ENCODE results near the gene TEC. TPM values are rescaled to one million over a fixed set of nuclear protein-coding genes. Genes with fewer than 3 reads are reported as not detected.

Gene TEC
- total RNA-seq, 1 donor from 2014 or later = 7.7 TPM

- Histone ChIP-seq H3K27me3 (no peaks in the 10 kb centered on the region), H3K9me3 (no peaks in the 10 kb centered on the region), H3K4me3 (no peak overlapping the region), H3K36me3 (no peaks in the 10 kb centered on the region), H3K27ac (no peak overlapping the region), H3K4me1 (peaks cover 4% of the 10 kb centered on the region)
- ATAC-seq (no peak), DNase-seq (no peak)
- intact Hi-C loops (cut with DNase I) = no loop called here
- no peak for TF ChIP-seq CTCF (IDR thresholded peaks at IDR 0.05)
Observed at GRCh38 chr4:48271626-48272025, 2.0 kb upstream of the TEC start.

- no peak for DNase-seq
- peaks cover 4% of the 10 kb centered on the region for H3K4me1 ChIP-seq
- intact Hi-C loops (cut with DNase I) = no loop called here
- H3K9me3 ChIP-seq = no peaks in the 10 kb centered on the region
- no peak for ATAC-seq
- no peaks in the 10 kb centered on the region for H3K36me3 ChIP-seq
- no peaks in the 10 kb centered on the region for H3K27me3 ChIP-seq
- peak overlapping the region; percentile 90 for H3K27ac ChIP-seq
- H3K4me3 ChIP-seq = no peak overlapping the region
- no peak for TF ChIP-seq CTCF (IDR thresholded peaks at IDR 0.05)
Observed at GRCh38 chr4:48270951-48271473, 1.4 kb upstream of the TEC start.

GRCh38 chr4:48270523-48270897 lies 872 bp upstream of the TEC start:
- Histone ChIP-seq H3K27me3 (no peaks in the 10 kb centered on the region), H3K36me3 (no peaks in the 10 kb centered on the region), H3K9me3 (no peaks in the 10 kb centered on the region), H3K27ac (peak overlapping the region; percentile 90), H3K4me1 (peaks cover 4% of the 10 kb centered on the region), H3K4me3 (peak overlapping the region; percentile 95)
- no peak for ATAC-seq
- intact Hi-C loops (cut with DNase I) = no loop called here
- TF ChIP-seq CTCF (IDR thresholded peaks at IDR 0.05) = no peak
- DNase-seq = no peak

- Histone ChIP-seq H3K27ac (peak overlapping the region; percentile 90), H3K36me3 (no peaks in the 10 kb centered on the region), H3K27me3 (no peaks in the 10 kb centered on the region), H3K9me3 (no peaks in the 10 kb centered on the region), H3K4me1 (peaks cover 4% of the 10 kb centered on the region), H3K4me3 (peak overlapping the region; percentile 95)
- peak; percentile 39 for TF ChIP-seq CTCF (IDR thresholded peaks at IDR 0.05)
- DNase-seq (peak; percentile 99), ATAC-seq (peak; percentile 97)
- intact Hi-C loops (cut with DNase I) = no loop called here
Observed at GRCh38 chr4:48269861-48270522, 354 bp upstream of the TEC start.

GRCh38 chr4:48267574-48267973 lies 2.1 kb downstream of the TEC start:
- Histone ChIP-seq H3K36me3 (no peaks in the 10 kb centered on the region), H3K27ac (no peak overlapping the region), H3K4me1 (peaks cover 4% of the 10 kb centered on the region), H3K4me3 (no peak overlapping the region), H3K9me3 (no peaks in the 10 kb centered on the region), H3K27me3 (no peaks in the 10 kb centered on the region)
- intact Hi-C loops (cut with DNase I) = no loop called here
- DNase-seq (no peak), ATAC-seq (no peak)
- TF ChIP-seq CTCF (IDR thresholded peaks at IDR 0.05) = no peak

Data from upper lobe of right lung (tissue), 1 donor.